BJ (cell line): ENCODE measurements around the gene NHSL1. TPM values are rescaled to one million over a fixed set of nuclear protein-coding genes. Genes with fewer than 3 reads are reported as not detected.

Source experiments
- CTCF ChIA-PET: fragments of 350-600 bp; formaldehyde crosslinking; extraction: SDS; loops from one replicate; lab custom pipeline; 2021; ENCODE audit warnings: antibody characterized with exemption, inconsistent platforms; lab: Yijun Ruan, JAX
- POLR2A ChIA-PET: fragments of 300-600 bp; sonication (Branson Sonifier 250); formaldehyde crosslinking; extraction: SDS; loops from one replicate; lab custom pipeline; 2021; ENCODE audit warnings: antibody characterized with exemption; lab: Charles Lee
- DNase-seq: peaks from one replicate; pipeline ENCODE4 v3.0.0-alpha.2; 2011; ENCODE audit warnings: low read depth
- H3K27me3 ChIP-seq: 2 replicates; pipeline ENCODE4 v1.6.0; 2011; ENCODE audit warnings: low read length; ENCODE audit not compliant: control insufficient read depth, insufficient read depth
- H3K36me3 ChIP-seq: 2 replicates; pipeline ENCODE4 v1.5.1; 2011; ENCODE audit warnings: low read length; ENCODE audit not compliant: control insufficient read depth, insufficient read depth
- H3K4me3 ChIP-seq: 2 replicates; pipeline ENCODE4 v1.5.1; 2011; ENCODE audit warnings: low read depth, mild to moderate bottlenecking, control low read depth, low read length
- CTCF ChIP-seq: IDR thresholded peaks from 2 replicates; pipeline ENCODE4 v1.5.1; 2011; ENCODE audit warnings: low read depth, mild to moderate bottlenecking, control low read depth, inconsistent platforms, low read length, moderate library complexity; ENCODE audit not compliant: insufficient read depth
- polyA plus RNA-seq: library from polyadenylated mRNA; depleted of rRNA; stranded (reverse); fragments of >200 nt; gene quantifications from 2 replicates; pipeline ENCODE4 v1.2.3, GENCODE V29; 2011

Gene NHSL1
- polyA plus RNA-seq, 1 experiment: 3.6 TPM

- H3K27me3 ChIP-seq: no peaks in the 10 kb centered on the region
- no peak for DNase-seq
- POLR2A ChIA-PET: no interaction called here
- CTCF ChIA-PET: interaction anchor here (1.5 to 1.9 kb wide), 2 partner anchors 14 to 66 kb away, joined by 3 to 13 read pairs; no protein-coding TSS in a partner anchor
- no peak for TF ChIP-seq CTCF
- no peak overlapping the region for H3K4me3 ChIP-seq
- no peaks in the 10 kb centered on the region for H3K36me3 ChIP-seq
Observed at GRCh38 chr6:138442663-138443062, 56.6 kb downstream of the NHSL1 start.

- H3K36me3 ChIP-seq: no peaks in the 10 kb centered on the region
- H3K27me3 ChIP-seq: no peaks in the 10 kb centered on the region
- no peak for TF ChIP-seq CTCF
- DNase-seq: no peak
- no peak overlapping the region for H3K4me3 ChIP-seq
- CTCF ChIA-PET: interaction anchor here (1.4 to 1.9 kb wide), 3 partner anchors 13 to 76 kb away, joined by 3 to 13 read pairs (median 5); no protein-coding TSS in a partner anchor
- POLR2A ChIA-PET: no interaction called here
Observed at GRCh38 chr6:138441965-138442364, 57.3 kb downstream of the NHSL1 start.

- Histone ChIP-seq H3K36me3 (no peaks in the 10 kb centered on the region), H3K27me3 (no peaks in the 10 kb centered on the region), H3K4me3 (no peak overlapping the region)
- ChIA-PET POLR2A (no interaction called here), CTCF (interaction anchor here (1.4 to 1.9 kb wide), 3 partner anchors 12 to 77 kb away, joined by 3 to 13 read pairs (median 5); no protein-coding TSS in a partner anchor)
- TF ChIP-seq CTCF: no peak
- DNase-seq: no peak
Observed at GRCh38 chr6:138440758-138441357, 58.4 kb downstream of the NHSL1 start.

GRCh38 chr6:138440296-138440695 lies 59.0 kb downstream of the NHSL1 start:
- ChIA-PET POLR2A (no interaction called here), CTCF (interaction anchor here (1.2 kb wide), 2 partner anchors 8 to 10 kb away, joined by 4 to 8 read pairs; no protein-coding TSS in a partner anchor)
- no peak for TF ChIP-seq CTCF
- H3K27me3 ChIP-seq: no peaks in the 10 kb centered on the region
- no peaks in the 10 kb centered on the region for H3K36me3 ChIP-seq
- H3K4me3 ChIP-seq: no peak overlapping the region
- no peak for DNase-seq

- ChIA-PET POLR2A (no interaction called here), CTCF (interaction anchor here (1.2 kb wide), 2 partner anchors 9 to 10 kb away, joined by 4 to 8 read pairs; no protein-coding TSS in a partner anchor)
- Histone ChIP-seq H3K4me3 (no peak overlapping the region), H3K36me3 (no peaks in the 10 kb centered on the region), H3K27me3 (no peaks in the 10 kb centered on the region)
- DNase-seq: no peak
- no peak for TF ChIP-seq CTCF
Observed at GRCh38 chr6:138439546-138439945, 59.7 kb downstream of the NHSL1 start.
